K562 (cell line): ENCODE results near the gene STT3B. TPM values are rescaled to one million over a fixed set of nuclear protein-coding genes. Genes with fewer than 3 reads are reported as not detected.

ENCODE experiments used
- CHD2 ChIP-seq: IDR thresholded peaks from 2 replicates; pipeline ENCODE4 v1.6.1; 2011; ENCODE audit warnings: low read depth, low read length
- ESRRB ChIP-seq: fragments of 250-450 bp; sonication (Bioruptor Pico); IDR thresholded peaks from 2 replicates; pipeline ENCODE4 v1.5.0; 2020; ENCODE audit warnings: mild to moderate bottlenecking, moderate library complexity, borderline replicate concordance
- ETV1 ChIP-seq: fragments of 450-650 bp; conservative IDR thresholded peaks from 2 replicates; pipeline ENCODE4 v1.6.1; 2016; ENCODE audit warnings: missing genetic modification characterization, control low read depth, low read depth, missing compliant biosample characterization
- FOXK1 ChIP-seq: sonication (generic); formaldehyde crosslinking; IDR thresholded peaks from 2 replicates; pipeline ENCODE4 v1.8.0; 2022; ENCODE audit warnings: missing genetic modification reagents, mild to moderate bottlenecking, borderline replicate concordance
- IRF2 ChIP-seq: sonication (generic); formaldehyde crosslinking; IDR thresholded peaks from 2 replicates; pipeline ENCODE4 v1.8.1; 2022; ENCODE audit warnings: mild to moderate bottlenecking, missing genetic modification reagents
- KLF16 ChIP-seq: IDR thresholded peaks from 2 replicates; pipeline ENCODE4 v1.6.1; 2016; ENCODE audit warnings: antibody characterized with exemption
- L3MBTL2 ChIP-seq: fragments of 450-650 bp; IDR thresholded peaks from 2 replicates; pipeline ENCODE4 v1.6.1; 2016; ENCODE audit warnings: mild to moderate bottlenecking, moderate library complexity
- MAFF ChIP-seq: IDR thresholded peaks from 2 replicates; pipeline ENCODE4 v1.6.1; 2012; ENCODE audit warnings: low read length, improper control_type of control experiment
- MTA2 ChIP-seq: fragments of 450-650 bp; IDR thresholded peaks from 2 replicates; pipeline ENCODE4 v1.6.1; 2016; ENCODE audit warnings: low read depth
- MXI1 ChIP-seq: IDR thresholded peaks from 2 replicates; pipeline ENCODE4 v1.6.1; 2011; ENCODE audit warnings: low read depth, mild to moderate bottlenecking, improper control_type of control experiment, low read length
- NCOA2 ChIP-seq, 2 experiments: fragments of 450-650 bp; IDR thresholded peaks; 2 replicates each; pipeline ENCODE4 v1.6.1; 2018; ENCODE audit warnings: mild to moderate bottlenecking in 2 of 2, moderate library complexity in 1 of 2; ENCODE audit not compliant: partially characterized antibody in 2 of 2
- NEUROD1 ChIP-seq: fragments of 150-350 bp; IDR thresholded peaks from 2 replicates; pipeline ENCODE4 v1.6.1; 2014; ENCODE audit warnings: borderline replicate concordance, low read length, low read depth; ENCODE audit not compliant: partially characterized antibody
- NRF1 ChIP-seq, 2 experiments: fragments of 450-650 bp; IDR thresholded peaks in 1 of 2; conservative IDR thresholded peaks in 1 of 2; 2 replicates each; pipeline ENCODE4 v1.6.1; 2014; ENCODE audit warnings: mild to moderate bottlenecking in 2 of 2
- SLC30A9 ChIP-seq: fragments of 250-450 bp; sonication (Bioruptor Pico); IDR thresholded peaks from 2 replicates; pipeline ENCODE4 v1.8.0; 2022; ENCODE audit warnings: mild to moderate bottlenecking, moderate library complexity
- TAF9B ChIP-seq: fragments of 450-650 bp; IDR thresholded peaks from 2 replicates; pipeline ENCODE4 v1.6.1; 2018; ENCODE audit warnings: mild to moderate bottlenecking; ENCODE audit not compliant: partially characterized antibody
- TBP ChIP-seq: optimal IDR thresholded peaks from 2 replicates; pipeline ENCODE3; 2011; ENCODE audit warnings: low read depth, low read length, improper control_type of control experiment
- TOE1 ChIP-seq, 2 experiments: fragments of 450-650 bp in 1 of 2; sonication (generic) in 1 of 2; formaldehyde crosslinking in 1 of 2; IDR thresholded peaks; 2 replicates each; pipeline versions ENCODE4 v1.7.1 to v1.8.0; 2016 to 2022; ENCODE audit warnings: borderline replicate concordance in 2 of 2, mild to moderate bottlenecking in 2 of 2, antibody characterized with exemption in 1 of 2, inconsistent platforms in 1 of 2, low read depth in 1 of 2, missing genetic modification reagents in 1 of 2, moderate library complexity in 1 of 2
- ZC3H8 ChIP-seq: fragments of 450-650 bp; IDR thresholded peaks from 2 replicates; pipeline ENCODE4 v1.6.1; 2017
- ZEB2 ChIP-seq: fragments of 450-650 bp; IDR thresholded peaks from 2 replicates; pipeline ENCODE4 v1.6.1; 2016
- ZNF197 ChIP-seq: fragments of 200-800 bp; sonication (Bioruptor generic); IDR thresholded peaks from 2 replicates; pipeline ENCODE4 v1.6.1; 2016; ENCODE audit warnings: low read depth, missing genetic modification characterization, missing compliant biosample characterization
- ZNF354B ChIP-seq: fragments of 250-450 bp; sonication (Bioruptor Pico); IDR thresholded peaks from 2 replicates; pipeline ENCODE4 v1.4.0; 2020
- polyA plus RNA-seq, 8 experiments: library from polyadenylated mRNA; depleted of rRNA in 4 of 8; stranded (reverse) in 5 of 8; unstranded in 3 of 8; fragments of >200 nt; fragmentation: Nextera tagmentation in 2 of 8; fragmentation: Illumina TruSeq in 1 of 8; extraction: Ambion mirVana in 2 of 8; extraction: Trizol in 1 of 8; gene quantifications; 2 replicates each; pipeline versions ENCODE4 v1.2.1 to v1.2.3, GENCODE V29; 2011 to 2014; ENCODE audit warnings: inconsistent platforms in 1 of 8, missing spikeins in 1 of 8
- total RNA-seq, 7 experiments: library from RNA; depleted of rRNA in 6 of 7; stranded (reverse); fragments of >200 nt in 6 of 7; fragmentation: Illumina TruSeq in 2 of 7; extraction: Trizol in 2 of 7; gene quantifications; 2 replicates each; pipeline versions ENCODE4 v1.2.1 to v1.2.3, GENCODE V29; 2011 to 2021; ENCODE audit warnings: low replicate concordance in 1 of 7
- TF ChIP-seq, protein P1 (sequence below): sonication (generic); formaldehyde crosslinking; IDR thresholded peaks from 2 replicates; pipeline ENCODE4 v1.9.0; 2022; ENCODE audit warnings: mild to moderate bottlenecking, missing genetic modification reagents
- TF ChIP-seq, protein P2 (sequence below): sonication (generic); formaldehyde crosslinking; IDR thresholded peaks from 2 replicates; pipeline ENCODE4 v1.8.0; 2022; ENCODE audit warnings: missing genetic modification reagents, mild to moderate bottlenecking, borderline replicate concordance
- TF ChIP-seq, protein P3 (sequence below): sonication (generic); formaldehyde crosslinking; IDR thresholded peaks from 2 replicates; pipeline ENCODE4 v1.8.0; 2022; ENCODE audit warnings: mild to moderate bottlenecking, low read depth, missing genetic modification reagents

Gene STT3B
- total and polyA plus RNA-seq, 9 of the 15 experiments (the other 6 are each of a cell fraction or from before 2014, with no cell fraction given), result 22.4 to 147 (median 100) TPM

DNA sequence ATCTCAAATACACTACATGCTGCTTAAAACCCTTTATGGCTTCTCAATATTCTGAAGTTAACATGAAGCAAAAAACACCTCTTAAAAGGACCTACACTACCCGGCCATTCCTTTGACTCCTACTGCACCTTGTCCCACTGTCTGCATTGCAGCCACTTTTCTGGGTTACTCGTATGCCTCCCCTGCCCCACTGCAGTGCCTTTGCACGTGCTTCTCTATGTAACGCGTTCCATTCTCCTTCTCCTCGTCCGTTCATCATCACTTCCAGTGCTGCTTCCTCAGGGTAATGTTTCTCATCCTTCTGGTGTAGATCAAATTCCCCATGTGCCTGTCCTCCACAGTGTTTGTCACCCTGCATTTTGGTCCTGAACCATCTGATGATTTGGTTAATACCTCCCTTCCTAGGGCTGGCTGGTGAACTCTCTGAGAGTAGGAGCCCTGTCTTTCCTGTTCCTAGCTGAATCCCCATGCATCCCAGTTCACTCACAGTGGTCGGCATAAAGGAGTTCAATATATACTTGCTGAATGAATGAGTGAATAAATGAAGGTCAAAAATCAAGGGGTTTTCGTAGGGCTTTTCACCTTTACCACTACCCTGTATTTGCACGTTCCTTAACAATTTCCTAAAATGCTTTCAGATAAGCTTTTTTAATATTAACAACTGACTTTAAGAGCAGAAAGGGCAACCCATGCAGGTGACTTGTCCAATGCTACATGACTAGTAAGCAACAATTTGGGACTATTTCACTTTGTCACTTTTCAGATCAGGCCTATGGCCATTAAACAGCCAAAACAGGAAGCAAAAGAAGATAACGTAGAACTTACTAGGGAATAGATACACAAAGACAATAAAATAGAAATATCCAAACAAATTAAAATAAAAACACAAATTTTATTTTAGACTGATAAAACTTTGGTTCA lies 2.4 kb upstream of the STT3B start (continued):
- no peak for TF ChIP-seq SLC30A9 (CRISPR knock-in tag)
- peak; percentile 69 for TF ChIP-seq ETV1 (tag)
- no peak for TF ChIP-seq ZNF197
- TF ChIP-seq TOE1 (IDR thresholded peaks at IDR 0.05; ENCODE audit: borderline replicate concordance), result no peak
- TF ChIP-seq TOE1 (CRISPR knock-in tag; IDR thresholded peaks at IDR 0.05; ENCODE audit: borderline replicate concordance, low read depth), result no peak
- no peak for TF ChIP-seq NCOA2 (IDR thresholded peaks at IDR 0.05; ENCODE audit: partially characterized antibody in 2 of 2)
- TF ChIP-seq NEUROD1, result no peak
- TF ChIP-seq ZEB2, result no peak
- no peak for TF ChIP-seq ESRRB (CRISPR knock-in tag)
- 0 out of 2 replicates have a peak, but pooled peaks have one; percentile 38 for TF ChIP-seq L3MBTL2
- TF ChIP-seq MAFF, result no peak
- no peak for TF ChIP-seq IRF2
- TF ChIP-seq MXI1, result no peak
- TF ChIP-seq MTA2, result no peak
- no peak for TF ChIP-seq KLF16
- TF ChIP-seq, protein P1, sequence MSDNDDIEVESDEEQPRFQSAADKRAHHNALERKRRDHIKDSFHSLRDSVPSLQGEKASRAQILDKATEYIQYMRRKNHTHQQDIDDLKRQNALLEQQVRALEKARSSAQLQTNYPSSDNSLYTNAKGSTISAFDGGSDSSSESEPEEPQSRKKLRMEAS (CRISPR knock-in tag), result no peak
- no peak for TF ChIP-seq TAF9B
- TF ChIP-seq, protein P2, sequence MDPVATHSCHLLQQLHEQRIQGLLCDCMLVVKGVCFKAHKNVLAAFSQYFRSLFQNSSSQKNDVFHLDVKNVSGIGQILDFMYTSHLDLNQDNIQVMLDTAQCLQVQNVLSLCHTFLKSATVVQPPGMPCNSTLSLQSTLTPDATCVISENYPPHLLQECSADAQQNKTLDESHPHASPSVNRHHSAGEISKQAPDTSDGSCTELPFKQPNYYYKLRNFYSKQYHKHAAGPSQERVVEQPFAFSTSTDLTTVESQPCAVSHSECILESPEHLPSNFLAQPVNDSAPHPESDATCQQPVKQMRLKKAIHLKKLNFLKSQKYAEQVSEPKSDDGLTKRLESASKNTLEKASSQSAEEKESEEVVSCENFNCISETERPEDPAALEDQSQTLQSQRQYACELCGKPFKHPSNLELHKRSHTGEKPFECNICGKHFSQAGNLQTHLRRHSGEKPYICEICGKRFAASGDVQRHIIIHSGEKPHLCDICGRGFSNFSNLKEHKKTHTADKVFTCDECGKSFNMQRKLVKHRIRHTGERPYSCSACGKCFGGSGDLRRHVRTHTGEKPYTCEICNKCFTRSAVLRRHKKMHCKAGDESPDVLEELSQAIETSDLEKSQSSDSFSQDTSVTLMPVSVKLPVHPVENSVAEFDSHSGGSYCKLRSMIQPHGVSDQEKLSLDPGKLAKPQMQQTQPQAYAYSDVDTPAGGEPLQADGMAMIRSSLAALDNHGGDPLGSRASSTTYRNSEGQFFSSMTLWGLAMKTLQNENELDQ (CRISPR knock-in tag), result no peak
- no peak for TF ChIP-seq FOXK1 (CRISPR knock-in tag)
- TF ChIP-seq TBP, result peak; percentile 29
- no peak for TF ChIP-seq ZNF354B
- TF ChIP-seq, protein P3, sequence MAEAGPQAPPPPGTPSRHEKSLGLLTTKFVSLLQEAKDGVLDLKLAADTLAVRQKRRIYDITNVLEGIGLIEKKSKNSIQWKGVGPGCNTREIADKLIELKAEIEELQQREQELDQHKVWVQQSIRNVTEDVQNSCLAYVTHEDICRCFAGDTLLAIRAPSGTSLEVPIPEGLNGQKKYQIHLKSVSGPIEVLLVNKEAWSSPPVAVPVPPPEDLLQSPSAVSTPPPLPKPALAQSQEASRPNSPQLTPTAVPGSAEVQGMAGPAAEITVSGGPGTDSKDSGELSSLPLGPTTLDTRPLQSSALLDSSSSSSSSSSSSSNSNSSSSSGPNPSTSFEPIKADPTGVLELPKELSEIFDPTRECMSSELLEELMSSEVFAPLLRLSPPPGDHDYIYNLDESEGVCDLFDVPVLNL, result 0 out of 2 replicates have a peak, but pooled peaks have one; percentile 14
- no peak for TF ChIP-seq NRF1 (conservative IDR thresholded peaks at IDR 0.05 in 1 of 2, IDR thresholded peaks at IDR 0.05 in 1 of 2)
- TF ChIP-seq CHD2, result no peak
- TF ChIP-seq ZC3H8, result no peak
